Stomach (tissue), 4 donors: ENCODE results near the gene AGTRAP.
A peak's percentile ranks its signal among the peaks of the same experiment; 100 is the strongest.

Experiments
- CTCF ChIP-seq, 7 experiments: fragments of 450-650 bp in 4 of 7; fragments of 200-600 bp in 3 of 7; sonication (generic) in 3 of 7; IDR thresholded peaks; one replicate each; pipeline ENCODE4 v1.5.1; 2016 to 2019; ENCODE audit warnings: antibody characterized with exemption in 7 of 7, control low read depth in 2 of 7, mild to moderate bottlenecking in 1 of 7
- EP300 ChIP-seq: sonication (generic); formaldehyde crosslinking; IDR thresholded peaks from one replicate; pipeline ENCODE4 v1.6.1; 2017; ENCODE audit warnings: antibody characterized with exemption
- POLR2A ChIP-seq, 4 donors: fragments of 450-650 bp; IDR thresholded peaks; one replicate each; pipeline ENCODE4 v1.6.1; 2016; ENCODE audit warnings: antibody characterized with exemption in 4 of 4, control low read depth in 2 of 4, mild to moderate bottlenecking in 1 of 4, moderate library complexity in 1 of 4
- POLR2AphosphoS5 ChIP-seq, 3 donors: sonication (generic); formaldehyde crosslinking; IDR thresholded peaks; one replicate each; pipeline ENCODE4 v1.6.1; 2016; ENCODE audit warnings: antibody characterized with exemption in 3 of 3

- TF ChIP-seq POLR2A (IDR thresholded peaks at IDR 0.05) (no peak), CTCF (IDR thresholded peaks at IDR 0.05) (no peak), EP300 (no peak), POLR2AphosphoS5 (IDR thresholded peaks at IDR 0.05) (peak in 2 of 3 donors; percentile 60 to 69)
Observed at GRCh38 chr1:11736746-11737639, 1.1 kb downstream of the AGTRAP start.
